OCI-LY1 (cell line): Measurements from ENCODE around the gene OR9A2.

Source experiments
- H2AFZ ChIP-seq: fragments of 200-600 bp; sonication (generic), shearing (Covaris generic); 2 replicates; pipeline ENCODE4 v1.6.0; 2014; ENCODE audit warnings: antibody characterized with exemption, mild to moderate bottlenecking, low read length
- H3F3A ChIP-seq: fragments of 200-600 bp; sonication (generic), shearing (Covaris generic); 2 replicates; pipeline ENCODE4 v1.6.0; 2014; ENCODE audit warnings: mild to moderate bottlenecking, antibody characterized with exemption, low read length, moderate library complexity; ENCODE audit not compliant: insufficient read depth
- H3K27ac ChIP-seq: fragments of 200-600 bp; sonication (generic); 2 replicates; pipeline ENCODE4 v1.5.1; 2014; ENCODE audit warnings: low read length, mixed run types, mild to moderate bottlenecking, low read depth; ENCODE audit not compliant: poor library complexity, severe bottlenecking
- H3K27me3 ChIP-seq: fragments of 200-600 bp; sonication (generic); 2 replicates; pipeline ENCODE4 v1.6.0; 2014; ENCODE audit warnings: antibody characterized with exemption, mild to moderate bottlenecking, low read length, moderate library complexity; ENCODE audit not compliant: insufficient read depth
- H3K36me3 ChIP-seq: fragments of 200-600 bp; sonication (generic); 2 replicates; pipeline ENCODE4 v1.6.1; 2014; ENCODE audit warnings: mild to moderate bottlenecking, antibody characterized with exemption, low read length, moderate library complexity, mixed read lengths; ENCODE audit not compliant: insufficient read depth
- H3K4me1 ChIP-seq: fragments of 200-600 bp; sonication (generic); 2 replicates; pipeline ENCODE4 v1.5.1; 2014; ENCODE audit warnings: mild to moderate bottlenecking, low read length, moderate library complexity; ENCODE audit not compliant: insufficient read depth, severe bottlenecking
- H3K4me2 ChIP-seq: fragments of 200-600 bp; sonication (generic), shearing (Covaris generic); 2 replicates; pipeline ENCODE4 v1.6.1; 2014; ENCODE audit warnings: low read length
- H3K4me3 ChIP-seq: fragments of 200-600 bp; sonication (generic); 2 replicates; pipeline ENCODE4 v1.5.1; 2014; ENCODE audit warnings: low read length, low read depth, mild to moderate bottlenecking, mixed read lengths; ENCODE audit not compliant: poor library complexity, severe bottlenecking
- H3K79me2 ChIP-seq: fragments of 200-600 bp; shearing (Covaris generic); 2 replicates; pipeline ENCODE4 v1.6.1; 2016; ENCODE audit warnings: mixed run types, low read length, mixed read lengths; ENCODE audit not compliant: insufficient read depth
- H3K9ac ChIP-seq: fragments of 200-600 bp; sonication (generic), shearing (Covaris generic); 2 replicates; pipeline ENCODE4 v1.6.1; 2014; ENCODE audit warnings: mild to moderate bottlenecking, low read length, mixed read lengths
- H3K9me2 ChIP-seq: fragments of 200-600 bp; sonication (generic), shearing (Covaris generic); 2 replicates; pipeline ENCODE4 v1.6.1; 2014; ENCODE audit warnings: low read depth, mild to moderate bottlenecking, low read length, mixed read lengths
- H3K9me3 ChIP-seq: fragments of 200-600 bp; shearing (Covaris generic); 2 replicates; pipeline ENCODE4 v1.6.1; 2014; ENCODE audit warnings: low read length, mixed read lengths
- H4K20me1 ChIP-seq: fragments of 200-600 bp; sonication (generic), shearing (Covaris generic); 2 replicates; pipeline ENCODE4 v1.6.0; 2016; ENCODE audit warnings: mild to moderate bottlenecking, low read length; ENCODE audit not compliant: insufficient read depth
- EZH2 ChIP-seq: fragments of 200-600 bp; sonication (generic), shearing (Covaris generic); IDR thresholded peaks from 2 replicates; pipeline ENCODE4 v1.8.0; 2017; ENCODE audit warnings: borderline replicate concordance, mixed run types, mild to moderate bottlenecking, antibody characterized with exemption, low read length, moderate library complexity, mixed read lengths
- TF ChIP-seq, protein P1 (sequence below): fragments of 200-600 bp; sonication (generic), shearing (Covaris generic); IDR thresholded peaks from 2 replicates; pipeline ENCODE4 v1.5.1; 2017; ENCODE audit warnings: mild to moderate bottlenecking, antibody characterized with exemption, low read length, moderate library complexity, mixed read lengths

The OR9A2 gene

DNA sequence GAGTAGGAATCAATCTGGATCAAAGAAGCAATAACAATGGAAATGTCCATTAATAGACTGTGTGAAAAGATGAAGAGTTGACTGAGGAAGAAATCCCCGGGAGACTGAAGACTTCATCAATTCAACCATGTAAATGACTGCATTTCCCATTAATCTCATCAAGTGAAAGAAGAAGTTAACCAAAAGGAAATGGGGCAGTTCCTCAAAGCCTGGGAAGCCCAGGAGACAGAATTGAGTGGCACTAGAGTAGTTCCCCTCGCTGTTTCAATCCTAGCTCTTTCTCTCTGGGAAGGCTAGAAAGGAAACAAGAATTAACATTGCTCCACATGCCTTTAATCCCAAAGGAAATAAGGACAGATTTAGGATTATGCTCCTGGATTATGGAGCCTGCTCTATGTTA is 20.4 kb upstream of the OR9A2 start:
- Histone ChIP-seq H3K27ac (no peak overlapping the region), H3K4me1 (no peaks in the 10 kb centered on the region), H3K4me2 (no peak overlapping the region), H3K79me2 (no peaks in the 10 kb centered on the region), H3K27me3 (no peaks in the 10 kb centered on the region), H3K9me2 (no peaks in the 10 kb centered on the region), H3K36me3 (no peaks in the 10 kb centered on the region), H3K4me3 (no peak overlapping the region), H2AFZ (no peak overlapping the region), H3K9ac (no peak overlapping the region), H3K9me3 (no peaks in the 10 kb centered on the region), H3F3A (no peaks in the 10 kb centered on the region), H4K20me1 (no peaks in the 10 kb centered on the region)
- no peak for TF ChIP-seq EZH2
- TF ChIP-seq, protein P1, sequence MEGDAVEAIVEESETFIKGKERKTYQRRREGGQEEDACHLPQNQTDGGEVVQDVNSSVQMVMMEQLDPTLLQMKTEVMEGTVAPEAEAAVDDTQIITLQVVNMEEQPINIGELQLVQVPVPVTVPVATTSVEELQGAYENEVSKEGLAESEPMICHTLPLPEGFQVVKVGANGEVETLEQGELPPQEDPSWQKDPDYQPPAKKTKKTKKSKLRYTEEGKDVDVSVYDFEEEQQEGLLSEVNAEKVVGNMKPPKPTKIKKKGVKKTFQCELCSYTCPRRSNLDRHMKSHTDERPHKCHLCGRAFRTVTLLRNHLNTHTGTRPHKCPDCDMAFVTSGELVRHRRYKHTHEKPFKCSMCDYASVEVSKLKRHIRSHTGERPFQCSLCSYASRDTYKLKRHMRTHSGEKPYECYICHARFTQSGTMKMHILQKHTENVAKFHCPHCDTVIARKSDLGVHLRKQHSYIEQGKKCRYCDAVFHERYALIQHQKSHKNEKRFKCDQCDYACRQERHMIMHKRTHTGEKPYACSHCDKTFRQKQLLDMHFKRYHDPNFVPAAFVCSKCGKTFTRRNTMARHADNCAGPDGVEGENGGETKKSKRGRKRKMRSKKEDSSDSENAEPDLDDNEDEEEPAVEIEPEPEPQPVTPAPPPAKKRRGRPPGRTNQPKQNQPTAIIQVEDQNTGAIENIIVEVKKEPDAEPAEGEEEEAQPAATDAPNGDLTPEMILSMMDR = no peak

DNA sequence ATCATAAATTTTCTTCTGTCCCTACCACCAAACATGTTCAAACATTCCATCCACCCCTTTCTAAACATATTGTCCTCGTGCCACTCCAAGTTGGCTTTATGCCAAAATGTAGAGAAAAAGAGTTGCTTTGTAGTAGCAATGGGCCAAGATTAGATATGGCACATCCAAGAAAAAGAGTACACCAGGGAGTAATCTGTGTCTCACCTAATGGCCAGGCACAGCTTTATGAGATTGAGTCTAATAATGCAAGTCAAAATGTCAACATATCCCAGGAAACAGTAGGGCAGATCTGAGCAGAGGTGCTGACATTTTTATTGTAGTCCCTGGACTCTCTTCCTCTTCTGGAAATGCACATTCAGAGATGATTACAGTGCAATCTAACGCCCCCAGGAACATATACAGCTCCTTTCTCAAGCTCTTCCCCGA is 19.5 kb upstream of the OR9A2 start:
- no peak overlapping the region for H2AFZ ChIP-seq
- H3K79me2 ChIP-seq = no peaks in the 10 kb centered on the region
- no peaks in the 10 kb centered on the region for H4K20me1 ChIP-seq
- no peaks in the 10 kb centered on the region for H3K27me3 ChIP-seq
- H3K9ac ChIP-seq = no peak overlapping the region
- H3K9me3 ChIP-seq = no peaks in the 10 kb centered on the region
- H3K4me3 ChIP-seq = no peak overlapping the region
- H3K27ac ChIP-seq = no peak overlapping the region
- H3K4me1 ChIP-seq = no peaks in the 10 kb centered on the region
- no peaks in the 10 kb centered on the region for H3F3A ChIP-seq
- no peaks in the 10 kb centered on the region for H3K36me3 ChIP-seq
- TF ChIP-seq, protein P1 = no peak
- no peak for TF ChIP-seq EZH2
- H3K9me2 ChIP-seq = no peaks in the 10 kb centered on the region
- no peak overlapping the region for H3K4me2 ChIP-seq

DNA sequence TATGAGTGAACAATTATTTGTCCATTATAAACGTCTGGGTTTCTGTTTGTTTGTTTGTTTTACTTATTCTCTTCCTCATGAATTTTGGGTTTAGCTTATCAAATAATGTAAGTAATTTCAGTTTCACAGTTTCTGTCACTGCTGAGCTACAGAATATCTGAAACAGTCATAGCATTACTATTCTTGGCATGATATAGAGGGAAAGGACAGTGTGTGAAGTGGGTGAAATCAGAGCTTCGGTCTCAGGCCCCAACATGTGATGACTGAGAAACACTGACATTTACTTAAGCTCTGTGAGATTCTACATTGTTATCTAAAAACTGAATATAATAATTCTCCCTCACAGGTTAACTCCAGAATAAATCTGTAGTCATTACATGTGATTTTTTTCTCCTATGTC is 16.5 kb upstream of the OR9A2 start:
- Histone ChIP-seq H3K36me3 (no peaks in the 10 kb centered on the region), H3K4me2 (no peak overlapping the region), H3K27ac (no peak overlapping the region), H3K79me2 (no peaks in the 10 kb centered on the region), H3K4me3 (no peak overlapping the region), H3K4me1 (no peaks in the 10 kb centered on the region), H3K9me2 (no peaks in the 10 kb centered on the region), H3K27me3 (no peaks in the 10 kb centered on the region), H2AFZ (no peak overlapping the region), H4K20me1 (no peaks in the 10 kb centered on the region), H3F3A (no peaks in the 10 kb centered on the region), H3K9me3 (no peaks in the 10 kb centered on the region), H3K9ac (no peak overlapping the region)
- TF ChIP-seq EZH2 = no peak
- TF ChIP-seq, protein P1 = no peak
